ENCODE data around the gene ST8SIA1.

GRCh38 chr12:22209422-22209821 is 125.1 kb downstream of the ST8SIA1 start:
- TF ChIP-seq ZNF274 (IDR thresholded peaks at IDR 0.05; ENCODE audit: low read depth, low read length), result no peak
- no peak for TF ChIP-seq YY1 (IDR thresholded peaks at IDR 0.05; ENCODE audit: insufficient read depth, insufficient read length)
